ENCODE measurements around the gene FARSA.

DNA sequence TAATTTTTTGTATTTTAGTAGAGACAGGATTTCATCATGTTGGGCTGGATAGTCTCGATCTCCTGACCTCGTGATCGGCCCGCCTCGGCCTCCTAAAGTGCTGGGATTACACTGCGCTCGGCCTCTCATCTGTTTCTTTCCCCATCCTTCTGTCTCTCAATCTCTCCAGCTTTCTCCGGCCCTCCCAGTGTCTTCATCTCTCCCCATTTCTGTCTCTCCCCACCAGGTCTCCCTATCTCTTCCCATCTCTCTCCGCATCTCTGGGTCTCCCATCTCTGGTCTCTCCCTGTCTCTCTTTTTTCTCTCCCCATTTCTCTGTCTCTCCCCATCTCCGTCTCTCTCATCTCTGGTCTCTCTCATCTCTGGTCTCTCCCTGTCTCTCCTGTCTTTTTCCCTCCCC is 49.6 kb upstream of the FARSA start:
- TF ChIP-seq ATF4 (CRISPR knock-in tag; IDR thresholded peaks at IDR 0.05) (no peak), ZBTB7A (CRISPR knock-in tag; IDR thresholded peaks at IDR 0.05) (no peak), KDM5A (IDR thresholded peaks at IDR 0.05; ENCODE audit: borderline replicate concordance, low read length) (no peak), TCF7 (IDR thresholded peaks at IDR 0.05; ENCODE audit: low read depth) (no peak), ZFP37 (CRISPR knock-in tag; IDR thresholded peaks at IDR 0.05; ENCODE audit: borderline replicate concordance) (no peak), ZSCAN22 (CRISPR knock-in tag; IDR thresholded peaks at IDR 0.05) (no peak), SSRP1 (CRISPR knock-in tag; IDR thresholded peaks at IDR 0.05) (no peak), POLR2A (IDR thresholded peaks at IDR 0.05; ENCODE audit: insufficient read depth in 1 of 2, low read depth in 2 of 2, low read length in 2 of 2) (no peak), CREB3 (CRISPR knock-in tag; IDR thresholded peaks at IDR 0.05) (no peak)
- TF ChIP-seq, protein P1, sequence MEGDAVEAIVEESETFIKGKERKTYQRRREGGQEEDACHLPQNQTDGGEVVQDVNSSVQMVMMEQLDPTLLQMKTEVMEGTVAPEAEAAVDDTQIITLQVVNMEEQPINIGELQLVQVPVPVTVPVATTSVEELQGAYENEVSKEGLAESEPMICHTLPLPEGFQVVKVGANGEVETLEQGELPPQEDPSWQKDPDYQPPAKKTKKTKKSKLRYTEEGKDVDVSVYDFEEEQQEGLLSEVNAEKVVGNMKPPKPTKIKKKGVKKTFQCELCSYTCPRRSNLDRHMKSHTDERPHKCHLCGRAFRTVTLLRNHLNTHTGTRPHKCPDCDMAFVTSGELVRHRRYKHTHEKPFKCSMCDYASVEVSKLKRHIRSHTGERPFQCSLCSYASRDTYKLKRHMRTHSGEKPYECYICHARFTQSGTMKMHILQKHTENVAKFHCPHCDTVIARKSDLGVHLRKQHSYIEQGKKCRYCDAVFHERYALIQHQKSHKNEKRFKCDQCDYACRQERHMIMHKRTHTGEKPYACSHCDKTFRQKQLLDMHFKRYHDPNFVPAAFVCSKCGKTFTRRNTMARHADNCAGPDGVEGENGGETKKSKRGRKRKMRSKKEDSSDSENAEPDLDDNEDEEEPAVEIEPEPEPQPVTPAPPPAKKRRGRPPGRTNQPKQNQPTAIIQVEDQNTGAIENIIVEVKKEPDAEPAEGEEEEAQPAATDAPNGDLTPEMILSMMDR (CRISPR knock-in tag; IDR thresholded peaks at IDR 0.05): no peak
- TF ChIP-seq, protein P2, sequence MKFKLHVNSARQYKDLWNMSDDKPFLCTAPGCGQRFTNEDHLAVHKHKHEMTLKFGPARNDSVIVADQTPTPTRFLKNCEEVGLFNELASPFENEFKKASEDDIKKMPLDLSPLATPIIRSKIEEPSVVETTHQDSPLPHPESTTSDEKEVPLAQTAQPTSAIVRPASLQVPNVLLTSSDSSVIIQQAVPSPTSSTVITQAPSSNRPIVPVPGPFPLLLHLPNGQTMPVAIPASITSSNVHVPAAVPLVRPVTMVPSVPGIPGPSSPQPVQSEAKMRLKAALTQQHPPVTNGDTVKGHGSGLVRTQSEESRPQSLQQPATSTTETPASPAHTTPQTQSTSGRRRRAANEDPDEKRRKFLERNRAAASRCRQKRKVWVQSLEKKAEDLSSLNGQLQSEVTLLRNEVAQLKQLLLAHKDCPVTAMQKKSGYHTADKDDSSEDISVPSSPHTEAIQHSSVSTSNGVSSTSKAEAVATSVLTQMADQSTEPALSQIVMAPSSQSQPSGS (CRISPR knock-in tag; IDR thresholded peaks at IDR 0.05): no peak

All from HepG2 (cell line).